H1 (cell line): Measurements from ENCODE around the gene SV2A. TPM values are rescaled to one million over a fixed set of nuclear protein-coding genes. Genes with fewer than 3 reads are reported as not detected.
A peak's percentile ranks its signal among the peaks of the same experiment; 100 is the strongest.

ENCODE experiments used
- ASH2L ChIP-seq: fragments of 200-600, 300-600 bp; sonication (generic); IDR thresholded peaks from one replicate; pipeline ENCODE4 v1.7.1; 2017; ENCODE audit warnings: low read length
- ATF3 ChIP-seq: IDR thresholded peaks from 2 replicates; pipeline ENCODE4 v1.6.1; 2011; ENCODE audit warnings: low read depth, mild to moderate bottlenecking, low read length; ENCODE audit not compliant: insufficient read depth
- BACH1 ChIP-seq: IDR thresholded peaks from 2 replicates; pipeline ENCODE4 v1.6.1; 2012; ENCODE audit warnings: low read length, improper control_type of control experiment
- BCL11A ChIP-seq, 2 experiments: IDR thresholded peaks; one replicate each; pipeline ENCODE4 v1.6.1; 2011; ENCODE audit warnings: low read depth in 2 of 2, low read length in 2 of 2, mild to moderate bottlenecking in 2 of 2
- CHD2 ChIP-seq: IDR thresholded peaks from 2 replicates; pipeline ENCODE4 v1.6.1; 2012; ENCODE audit warnings: low read length, improper control_type of control experiment
- E2F6 ChIP-seq: IDR thresholded peaks from 2 replicates; pipeline ENCODE4 v1.6.1; 2012; ENCODE audit warnings: inconsistent platforms
- EP300 ChIP-seq, 2 experiments: IDR thresholded peaks; 1 replicate in 1 of 2; 2 replicates in 1 of 2; pipeline ENCODE4 v1.6.1; 2011 to 2012; ENCODE audit warnings: low read depth in 2 of 2, low read length in 2 of 2, mild to moderate bottlenecking in 2 of 2, borderline replicate concordance in 1 of 2, inconsistent platforms in 1 of 2, moderate library complexity in 1 of 2
- GABPA ChIP-seq: IDR thresholded peaks from 2 replicates; pipeline ENCODE4 v1.6.1; 2011; ENCODE audit warnings: mild to moderate bottlenecking, low read length, moderate library complexity, borderline replicate concordance; ENCODE audit not compliant: insufficient read depth
- GTF2F1 ChIP-seq: IDR thresholded peaks from 2 replicates; pipeline ENCODE4 v1.6.1; 2012; ENCODE audit warnings: low read depth, low read length, improper control_type of control experiment, borderline replicate concordance
- JUND ChIP-seq: IDR thresholded peaks from 2 replicates; pipeline ENCODE4 v1.6.1; 2011; ENCODE audit warnings: mild to moderate bottlenecking, improper control_type of control experiment, low read length
- NANOG ChIP-seq: IDR thresholded peaks from 2 replicates; pipeline ENCODE4 v1.6.1; 2011; ENCODE audit warnings: low read length, low read depth, mild to moderate bottlenecking, inconsistent platforms; ENCODE audit not compliant: insufficient read depth, poor library complexity, severe bottlenecking
- PHF8 ChIP-seq: fragments of 200-600 bp; sonication (generic); conservative IDR thresholded peaks from 2 replicates; pipeline ENCODE4 v1.7.1; 2012; ENCODE audit warnings: low read depth, mild to moderate bottlenecking, inconsistent platforms, low read length, moderate library complexity
- POU5F1 ChIP-seq: IDR thresholded peaks from 2 replicates; pipeline ENCODE4 v1.6.1; 2011; ENCODE audit warnings: low read depth, mild to moderate bottlenecking, low read length, moderate library complexity
- RBBP5 ChIP-seq: IDR thresholded peaks from 2 replicates; pipeline ENCODE4 v1.7.1; 2012; ENCODE audit warnings: low read depth, mild to moderate bottlenecking, inconsistent platforms, low read length, moderate library complexity, borderline replicate concordance
- RXRA ChIP-seq: IDR thresholded peaks from 2 replicates; pipeline ENCODE4 v1.6.1; 2011; ENCODE audit warnings: low read depth, mild to moderate bottlenecking, low read length, moderate library complexity; ENCODE audit not compliant: insufficient read depth
- SIN3A ChIP-seq, 2 experiments: IDR thresholded peaks in 1 of 2; conservative IDR thresholded peaks in 1 of 2; 2 replicates each; pipeline ENCODE4 v1.6.1; 2011 to 2012; ENCODE audit warnings: low read length in 2 of 2, improper control_type of control experiment in 1 of 2, low read depth in 1 of 2, mild to moderate bottlenecking in 1 of 2
- SIRT6 ChIP-seq: IDR thresholded peaks from one replicate; pipeline ENCODE4 v1.7.1; 2012; ENCODE audit warnings: low read length, inconsistent platforms
- SP2 ChIP-seq: IDR thresholded peaks from 2 replicates; pipeline ENCODE4 v1.6.1; 2012; ENCODE audit warnings: mild to moderate bottlenecking, low read length, inconsistent platforms
- SRF ChIP-seq: IDR thresholded peaks from 2 replicates; pipeline ENCODE4 v1.6.1; 2011; ENCODE audit warnings: mild to moderate bottlenecking, low read depth, low read length, moderate library complexity
- TBP ChIP-seq: IDR thresholded peaks from 2 replicates; pipeline ENCODE4 v1.6.1; 2011; ENCODE audit warnings: low read depth, low read length, improper control_type of control experiment
- TCF12 ChIP-seq: IDR thresholded peaks from 2 replicates; pipeline ENCODE4 v1.6.1; 2011; ENCODE audit warnings: low read depth, mild to moderate bottlenecking, low read length
- TEAD4 ChIP-seq: IDR thresholded peaks from 2 replicates; pipeline ENCODE4 v1.6.1; 2012; ENCODE audit warnings: low read depth, low read length, inconsistent platforms, mixed read lengths
- YY1 ChIP-seq: IDR thresholded peaks from 2 replicates; pipeline ENCODE4 v1.6.1; 2011; ENCODE audit warnings: low read depth, mild to moderate bottlenecking, low read length
- polyA plus RNA-seq, 7 experiments: library from polyadenylated mRNA; depleted of rRNA in 3 of 7; stranded (reverse) in 5 of 7; unstranded in 2 of 7; fragments of >200 nt in 5 of 7; fragments of 200-250 nt in 2 of 7; gene quantifications; 1 replicate in 5 of 7; 2 replicates in 1 of 7; 4 replicates in 1 of 7; pipeline versions ENCODE4 v1.2.1 to v1.2.3, GENCODE V29; 2011 to 2013; ENCODE audit warnings: missing spikeins in 2 of 7, mixed read lengths in 2 of 7
- total RNA-seq: library from RNA; stranded (reverse); fragmentation: NEBNext Ultra II Directional; extraction: Animal tissue kit (Norgen Biotek cat#: 25700); gene quantifications from 2 replicates; pipeline ENCODE4 v1.2.1, GENCODE V29; 2021

The SV2A gene
- total and polyA plus RNA-seq, 2 of the 8 experiments (the other 6 are each of a cell fraction or from before 2014, with no cell fraction given), result 41.8 to 51.8 TPM

GRCh38 chr1:149885339-149886120, 32.1 kb downstream of the SV2A start (continued):
- TF ChIP-seq EP300 (IDR thresholded peaks at IDR 0.05; ENCODE audit: borderline replicate concordance in 1 of 2, low read depth in 2 of 2, low read length in 2 of 2) (no peak), TEAD4 (peak; percentile 24; the same call in 1 of the 2 replicates), GABPA (no peak), TCF12 (no peak), BACH1 (no peak), ATF3 (no peak), TBP (no peak; the same call in 1 of the 2 replicates), ASH2L (peak; percentile 16), NANOG (no peak), SP2 (no peak), POU5F1 (no peak), SIN3A (conservative IDR thresholded peaks at IDR 0.05 in 1 of 2, IDR thresholded peaks at IDR 0.05 in 1 of 2; ENCODE audit: low read depth in 1 of 2, low read length in 2 of 2) (peak; percentile 75 to 91; a peak in 3 of 4 replicates), E2F6 (no peak), YY1 (no peak), RXRA (no peak), CHD2 (peak; percentile 20; the same call in 1 of the 2 replicates), BCL11A (IDR thresholded peaks at IDR 0.05; ENCODE audit: low read depth in 2 of 2, low read length in 2 of 2) (no peak), RBBP5 (no peak), PHF8 (0 out of 2 replicates have a peak, but pooled peaks have one; percentile 4), SIRT6 (no peak), JUND (no peak), GTF2F1 (no peak), SRF (no peak)
